A549 (cell line): ENCODE results near the gene KCNIP3.

Source experiments
- EP300 ChIP-seq, 2 experiments: fragments of >200 bp; sonication (Bioruptor Twin); formaldehyde crosslinking; IDR thresholded peaks; 2 replicates in 1 of 2; 3 replicates in 1 of 2; pipeline ENCODE4 v1.6.1; 2016 to 2017
- JUN ChIP-seq, 2 experiments: fragments of >200 bp; sonication (Bioruptor Twin); formaldehyde crosslinking; IDR thresholded peaks; 2 replicates in 1 of 2; 3 replicates in 1 of 2; pipeline ENCODE4 v1.6.1; 2016 to 2017
- MYC ChIP-seq: IDR thresholded peaks from 2 replicates; pipeline ENCODE4 v1.6.1; 2012; ENCODE audit warnings: mild to moderate bottlenecking, inconsistent platforms, low read length, improper control_type of control experiment, borderline replicate concordance
- POLR2A ChIP-seq: IDR thresholded peaks from 2 replicates; pipeline ENCODE4 v1.6.1; 2012; ENCODE audit warnings: mild to moderate bottlenecking, low read length
- RFX5 ChIP-seq: fragments of 450-650 bp; IDR thresholded peaks from 2 replicates; pipeline ENCODE4 v1.7.1; 2014; ENCODE audit warnings: antibody characterized with exemption, mild to moderate bottlenecking, moderate library complexity
- TF ChIP-seq, protein P1 (sequence below): fragments of >200 bp; sonication (Bioruptor Twin); formaldehyde crosslinking; IDR thresholded peaks from 3 replicates; pipeline ENCODE4 v1.5.1; 2016

DNA sequence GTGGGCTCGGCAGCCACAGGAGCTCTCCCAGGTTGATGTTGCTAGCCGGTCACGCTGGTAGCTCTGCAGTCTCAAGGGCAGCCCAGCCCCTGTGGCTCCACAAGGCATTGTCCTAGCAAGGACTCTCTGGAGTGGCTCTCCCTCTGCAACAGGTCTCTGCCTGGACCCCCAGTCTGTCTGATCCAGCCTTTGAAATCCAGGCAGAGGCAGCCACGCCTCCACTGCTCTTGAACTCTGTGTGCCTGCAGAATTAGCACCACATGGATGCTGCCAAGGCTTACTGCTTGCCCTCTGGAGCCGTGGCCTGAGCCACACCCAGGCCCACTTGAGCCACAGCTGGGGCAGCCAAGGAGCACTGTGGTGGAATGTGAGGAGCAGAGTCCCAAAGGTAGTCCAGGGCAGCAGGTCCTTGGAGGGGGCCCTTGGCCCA lies 62.4 kb downstream of the KCNIP3 start:
- no peak for TF ChIP-seq EP300 (IDR thresholded peaks at IDR 0.05)
- TF ChIP-seq, protein P1, sequence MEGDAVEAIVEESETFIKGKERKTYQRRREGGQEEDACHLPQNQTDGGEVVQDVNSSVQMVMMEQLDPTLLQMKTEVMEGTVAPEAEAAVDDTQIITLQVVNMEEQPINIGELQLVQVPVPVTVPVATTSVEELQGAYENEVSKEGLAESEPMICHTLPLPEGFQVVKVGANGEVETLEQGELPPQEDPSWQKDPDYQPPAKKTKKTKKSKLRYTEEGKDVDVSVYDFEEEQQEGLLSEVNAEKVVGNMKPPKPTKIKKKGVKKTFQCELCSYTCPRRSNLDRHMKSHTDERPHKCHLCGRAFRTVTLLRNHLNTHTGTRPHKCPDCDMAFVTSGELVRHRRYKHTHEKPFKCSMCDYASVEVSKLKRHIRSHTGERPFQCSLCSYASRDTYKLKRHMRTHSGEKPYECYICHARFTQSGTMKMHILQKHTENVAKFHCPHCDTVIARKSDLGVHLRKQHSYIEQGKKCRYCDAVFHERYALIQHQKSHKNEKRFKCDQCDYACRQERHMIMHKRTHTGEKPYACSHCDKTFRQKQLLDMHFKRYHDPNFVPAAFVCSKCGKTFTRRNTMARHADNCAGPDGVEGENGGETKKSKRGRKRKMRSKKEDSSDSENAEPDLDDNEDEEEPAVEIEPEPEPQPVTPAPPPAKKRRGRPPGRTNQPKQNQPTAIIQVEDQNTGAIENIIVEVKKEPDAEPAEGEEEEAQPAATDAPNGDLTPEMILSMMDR: no peak
- TF ChIP-seq MYC: no peak
- TF ChIP-seq JUN (IDR thresholded peaks at IDR 0.05): no peak
- TF ChIP-seq RFX5: no peak
- no peak for TF ChIP-seq POLR2A
